ENCODE data around the gene ROCK2.

DNA sequence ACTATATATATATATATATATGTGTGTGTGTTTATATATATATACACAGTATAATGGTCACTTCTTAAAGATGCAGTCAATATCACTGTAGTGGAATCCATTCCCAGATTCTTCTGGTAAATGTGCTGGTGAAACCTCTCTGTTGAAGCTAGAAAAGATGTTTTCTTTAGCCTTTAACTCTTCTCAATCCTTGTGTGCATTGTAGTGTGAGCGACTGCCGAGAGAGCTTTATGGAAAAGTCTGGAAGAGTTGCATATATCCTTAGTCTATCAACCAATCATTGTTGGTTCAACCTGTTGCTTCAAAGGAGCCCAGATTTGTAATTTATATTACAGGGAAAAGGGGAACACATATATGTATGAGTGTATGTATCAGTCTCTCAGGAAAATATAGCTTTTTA is 161.5 kb downstream of the ROCK2 start:
- TF ChIP-seq, protein P1, sequence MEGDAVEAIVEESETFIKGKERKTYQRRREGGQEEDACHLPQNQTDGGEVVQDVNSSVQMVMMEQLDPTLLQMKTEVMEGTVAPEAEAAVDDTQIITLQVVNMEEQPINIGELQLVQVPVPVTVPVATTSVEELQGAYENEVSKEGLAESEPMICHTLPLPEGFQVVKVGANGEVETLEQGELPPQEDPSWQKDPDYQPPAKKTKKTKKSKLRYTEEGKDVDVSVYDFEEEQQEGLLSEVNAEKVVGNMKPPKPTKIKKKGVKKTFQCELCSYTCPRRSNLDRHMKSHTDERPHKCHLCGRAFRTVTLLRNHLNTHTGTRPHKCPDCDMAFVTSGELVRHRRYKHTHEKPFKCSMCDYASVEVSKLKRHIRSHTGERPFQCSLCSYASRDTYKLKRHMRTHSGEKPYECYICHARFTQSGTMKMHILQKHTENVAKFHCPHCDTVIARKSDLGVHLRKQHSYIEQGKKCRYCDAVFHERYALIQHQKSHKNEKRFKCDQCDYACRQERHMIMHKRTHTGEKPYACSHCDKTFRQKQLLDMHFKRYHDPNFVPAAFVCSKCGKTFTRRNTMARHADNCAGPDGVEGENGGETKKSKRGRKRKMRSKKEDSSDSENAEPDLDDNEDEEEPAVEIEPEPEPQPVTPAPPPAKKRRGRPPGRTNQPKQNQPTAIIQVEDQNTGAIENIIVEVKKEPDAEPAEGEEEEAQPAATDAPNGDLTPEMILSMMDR (optimal IDR thresholded peaks at IDR 0.05 in 1 of 3, IDR thresholded peaks at IDR 0.05 in 1 of 3, conservative IDR thresholded peaks at IDR 0.05 in 1 of 3; ENCODE audit: extremely low read depth in 1 of 3, insufficient read depth in 2 of 3, low read length in 3 of 3) = no peak
- no peak for TF ChIP-seq EZH2 (IDR thresholded peaks at IDR 0.05; ENCODE audit: low read length)
